ENCODE data around the gene CDK8.
"Not testable (repeated sequence)": the region's sequence is repeated elsewhere in the genome, so short reads cannot be mapped to it uniquely, and the experiment has no call there.

DNA sequence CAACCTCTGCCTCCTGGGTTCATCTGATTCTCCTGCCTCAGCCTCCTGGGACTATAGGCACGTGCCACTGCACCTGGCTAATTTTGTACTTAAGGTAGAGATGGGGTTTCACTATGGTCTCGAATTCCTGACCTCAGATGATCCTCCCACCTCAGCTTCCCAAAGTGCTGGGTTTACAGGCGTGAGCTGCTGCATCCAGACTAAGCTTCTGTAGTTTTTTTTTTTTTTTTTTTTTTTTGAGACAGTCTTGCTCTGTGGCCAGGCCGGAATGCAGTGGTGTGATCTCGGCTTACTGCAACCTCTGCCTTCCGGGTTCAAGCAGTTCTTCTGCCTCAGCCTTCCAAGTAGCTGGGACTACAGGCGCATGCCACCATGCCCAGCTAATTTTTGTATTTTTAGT is 34.9 kb downstream of the CDK8 start:
- TF ChIP-seq, protein P1, sequence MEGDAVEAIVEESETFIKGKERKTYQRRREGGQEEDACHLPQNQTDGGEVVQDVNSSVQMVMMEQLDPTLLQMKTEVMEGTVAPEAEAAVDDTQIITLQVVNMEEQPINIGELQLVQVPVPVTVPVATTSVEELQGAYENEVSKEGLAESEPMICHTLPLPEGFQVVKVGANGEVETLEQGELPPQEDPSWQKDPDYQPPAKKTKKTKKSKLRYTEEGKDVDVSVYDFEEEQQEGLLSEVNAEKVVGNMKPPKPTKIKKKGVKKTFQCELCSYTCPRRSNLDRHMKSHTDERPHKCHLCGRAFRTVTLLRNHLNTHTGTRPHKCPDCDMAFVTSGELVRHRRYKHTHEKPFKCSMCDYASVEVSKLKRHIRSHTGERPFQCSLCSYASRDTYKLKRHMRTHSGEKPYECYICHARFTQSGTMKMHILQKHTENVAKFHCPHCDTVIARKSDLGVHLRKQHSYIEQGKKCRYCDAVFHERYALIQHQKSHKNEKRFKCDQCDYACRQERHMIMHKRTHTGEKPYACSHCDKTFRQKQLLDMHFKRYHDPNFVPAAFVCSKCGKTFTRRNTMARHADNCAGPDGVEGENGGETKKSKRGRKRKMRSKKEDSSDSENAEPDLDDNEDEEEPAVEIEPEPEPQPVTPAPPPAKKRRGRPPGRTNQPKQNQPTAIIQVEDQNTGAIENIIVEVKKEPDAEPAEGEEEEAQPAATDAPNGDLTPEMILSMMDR (IDR thresholded peaks at IDR 0.05) = not testable (repeated sequence)
- not testable (repeated sequence) for TF ChIP-seq POLR2A, EP300 (IDR thresholded peaks at IDR 0.05)

Measured in tibial nerve (tissue), 4 donors.